HG03460 (cell line): ENCODE results near the gene MAST4.

ENCODE experiments used
- ATAC-seq: cut with Tn5 transposase; IDR thresholded peaks from one replicate; pipeline ENCODE4 v1.9.1; 2021; ENCODE audit not compliant: unreplicated experiment

MAST4 gene

DNA sequence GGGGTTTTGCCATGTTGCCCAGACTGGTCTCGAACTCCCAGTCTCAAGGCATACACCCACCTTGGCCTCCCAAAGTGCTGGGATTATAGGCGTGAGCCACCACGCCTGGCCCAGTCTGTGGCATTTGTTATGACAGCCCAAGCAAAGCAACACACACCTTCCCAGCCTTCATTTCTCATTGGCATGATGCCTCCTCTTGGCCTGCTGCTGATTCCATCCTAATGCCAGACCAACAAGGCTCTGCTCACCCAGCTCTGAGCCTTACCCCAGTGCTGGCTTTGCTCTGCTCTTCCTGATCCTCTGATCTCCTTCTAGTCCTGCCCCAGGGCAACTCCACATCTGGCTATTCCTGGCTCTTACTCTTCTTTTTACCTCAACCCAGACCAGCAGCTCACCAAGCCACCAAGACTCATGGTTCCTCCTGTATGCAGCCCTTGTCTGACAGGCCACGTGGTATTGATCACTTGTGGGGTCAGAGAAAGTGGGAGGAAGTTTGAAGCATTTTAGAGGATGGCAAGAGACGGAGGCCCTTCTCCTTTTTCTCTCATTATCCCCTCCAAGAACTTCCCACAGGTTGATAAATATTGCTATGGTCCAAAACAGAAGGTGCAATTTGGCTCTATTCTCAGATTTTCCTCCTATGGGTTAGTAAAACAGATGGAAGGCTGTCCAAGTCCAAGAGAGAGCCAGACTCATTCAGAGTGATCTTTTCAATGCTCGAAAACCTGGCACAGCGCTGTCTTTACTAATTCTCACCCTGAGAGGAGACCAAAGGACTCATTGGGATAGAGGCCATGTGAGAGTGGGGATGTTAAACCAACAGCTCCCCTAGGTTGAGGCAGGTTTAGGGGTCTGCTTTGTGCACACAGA is 599.4 kb downstream of the MAST4 start:
- no peak for ATAC-seq

DNA sequence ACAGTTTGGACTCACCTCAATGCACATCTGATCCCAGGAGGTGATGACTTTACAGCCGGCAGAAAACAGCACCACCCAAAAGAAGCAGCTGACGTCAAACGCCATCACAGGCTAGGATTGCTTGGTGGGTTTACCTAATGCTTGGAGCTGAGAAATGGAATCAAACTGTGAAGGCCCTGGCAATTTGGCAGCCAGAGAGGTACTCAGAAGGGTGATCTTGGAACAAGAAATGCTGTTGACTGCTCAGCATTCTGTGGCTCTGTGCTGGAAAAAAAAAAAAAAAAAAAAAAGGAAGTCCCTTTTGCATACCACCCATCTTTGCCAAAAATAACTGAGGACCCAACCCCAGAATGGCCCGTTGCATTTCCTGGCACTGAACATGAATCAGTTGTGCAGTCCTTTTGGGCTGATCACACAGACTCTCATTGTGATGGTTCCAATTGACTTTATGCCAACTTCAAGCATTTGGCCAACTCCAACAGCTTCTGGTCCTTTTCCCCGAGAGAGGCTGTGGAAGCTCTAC is 600.4 kb downstream of the MAST4 start, which contains the start of gene CD180:
TSS of gene CD180 (minus strand) at position 263 of the 523 bp plus-strand sequence. CDS start at position 105, 158 bp downstream.
- ATAC-seq, result no peak

DNA sequence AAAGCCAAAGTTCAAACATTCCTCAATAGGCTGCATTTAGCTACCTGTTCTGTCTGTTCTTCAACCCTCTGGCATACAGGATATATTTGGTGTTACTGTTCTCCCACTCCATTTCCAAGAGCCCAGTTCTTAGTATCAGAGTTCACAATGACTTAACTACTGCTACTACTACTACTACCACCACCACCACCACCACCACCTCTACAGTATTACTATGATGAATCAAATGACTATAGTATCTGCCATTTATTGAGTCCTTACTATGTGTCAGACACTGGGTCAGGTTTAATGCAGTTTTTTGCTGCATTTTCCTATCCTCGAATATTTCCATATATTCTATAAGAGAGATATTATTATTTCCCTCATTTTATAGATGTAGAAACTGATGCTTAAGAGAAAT is 601.3 kb downstream of the MAST4 start:
- no peak for ATAC-seq

DNA sequence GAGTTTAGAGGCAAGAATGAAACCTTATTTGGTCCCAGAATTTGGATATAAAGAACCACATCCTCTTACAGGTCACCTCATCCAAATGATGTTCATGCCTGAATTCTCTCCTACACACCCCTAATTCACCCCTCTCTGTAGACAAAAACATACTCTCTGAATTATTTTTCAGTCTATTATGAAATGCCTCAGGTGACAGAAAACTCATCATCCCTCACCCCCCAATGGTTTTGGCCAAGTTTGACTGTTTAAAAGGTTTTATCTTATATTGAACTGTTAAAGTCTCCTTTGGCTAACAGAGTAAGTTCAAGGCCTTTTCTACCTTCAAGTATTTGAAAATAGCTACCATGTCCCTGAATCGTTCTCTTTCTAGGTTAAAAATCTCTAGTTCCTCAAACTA is 602.7 kb downstream of the MAST4 start:
- no peak for ATAC-seq

DNA sequence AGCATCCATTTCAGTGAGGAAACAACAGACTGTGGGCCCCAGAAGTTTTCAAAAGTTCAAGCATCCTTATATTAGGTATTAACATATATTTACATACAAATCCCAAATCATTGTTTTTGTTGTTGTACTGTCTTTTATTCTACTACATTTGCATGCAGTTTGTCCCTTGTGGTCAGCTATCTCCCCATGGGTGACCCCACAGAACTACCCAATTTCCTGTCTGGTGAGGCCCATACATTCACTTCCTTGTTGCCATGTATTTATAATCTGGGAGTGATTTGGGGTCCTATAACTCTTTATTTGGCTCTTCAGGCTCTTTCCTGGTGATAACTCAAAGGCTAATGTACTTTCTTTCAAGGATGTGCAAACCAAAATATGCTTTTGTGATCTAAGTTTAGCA is 603.7 kb downstream of the MAST4 start:
- no peak for ATAC-seq

DNA sequence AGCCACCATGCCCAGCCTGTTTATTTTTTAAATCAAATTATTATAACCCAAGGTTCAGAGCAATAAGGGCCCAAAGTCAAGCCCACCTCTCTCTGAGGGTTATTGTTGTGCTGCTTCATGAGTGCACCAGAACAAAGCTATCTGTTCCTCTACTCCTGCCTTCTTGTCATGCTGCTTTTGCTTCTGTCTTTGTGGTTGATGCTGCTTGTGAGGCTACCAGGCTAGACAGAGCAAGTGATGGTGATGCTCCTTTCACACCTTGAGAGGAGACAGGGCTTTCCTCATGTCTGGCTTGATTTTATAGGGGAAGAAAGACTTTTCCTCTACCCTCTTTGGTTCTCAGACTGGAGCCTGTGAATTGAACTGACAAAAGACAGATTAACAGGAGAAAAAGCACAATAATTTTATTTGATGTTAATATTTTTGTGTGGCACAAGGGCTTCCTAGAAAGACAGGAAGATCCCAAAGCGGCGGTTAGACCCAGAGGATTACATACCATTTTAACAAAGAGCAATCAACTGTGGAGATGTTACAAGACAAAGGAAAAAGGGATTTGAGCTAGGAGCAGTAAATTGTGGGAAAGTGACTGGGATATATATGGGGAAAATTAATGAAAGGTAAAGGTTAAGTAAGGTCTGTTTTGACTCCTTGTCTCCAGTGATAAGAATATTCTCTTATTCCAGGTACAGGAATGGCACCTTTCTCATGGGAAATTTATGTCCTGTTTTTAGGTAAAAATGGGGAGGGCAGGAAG is 604.8 kb downstream of the MAST4 start:
- ATAC-seq, result no peak

DNA sequence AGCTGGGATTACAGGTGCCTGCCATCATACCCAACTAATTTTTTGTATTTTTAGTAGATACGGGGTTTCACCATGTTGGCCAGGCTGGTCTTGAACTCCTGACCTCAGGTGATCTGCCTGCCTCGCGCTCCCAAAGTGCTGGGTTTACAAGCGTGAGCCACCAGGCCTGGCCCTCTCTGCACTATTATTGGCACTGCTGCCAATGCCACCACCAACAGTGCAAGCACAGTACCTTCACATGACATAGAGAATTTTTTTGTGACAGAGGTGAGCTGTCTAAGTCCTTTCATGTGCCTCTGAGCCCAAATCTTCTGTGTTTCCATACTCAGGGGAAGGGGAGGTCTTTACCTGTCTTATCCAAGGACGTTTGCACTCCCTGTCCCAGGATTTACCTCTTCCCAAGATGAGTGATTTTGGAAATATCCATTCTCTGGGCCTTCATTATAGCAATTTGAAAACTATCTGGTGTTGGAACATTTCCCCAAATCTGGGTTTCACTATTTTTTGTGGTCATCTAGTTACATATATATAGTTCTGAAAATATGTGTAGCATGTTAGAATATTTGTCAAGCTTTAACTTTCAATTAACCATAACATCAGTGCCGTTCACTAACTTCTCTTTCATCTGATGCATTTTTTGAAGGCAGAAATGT is 605.8 kb downstream of the MAST4 start:
- ATAC-seq, result peak; percentile 24

DNA sequence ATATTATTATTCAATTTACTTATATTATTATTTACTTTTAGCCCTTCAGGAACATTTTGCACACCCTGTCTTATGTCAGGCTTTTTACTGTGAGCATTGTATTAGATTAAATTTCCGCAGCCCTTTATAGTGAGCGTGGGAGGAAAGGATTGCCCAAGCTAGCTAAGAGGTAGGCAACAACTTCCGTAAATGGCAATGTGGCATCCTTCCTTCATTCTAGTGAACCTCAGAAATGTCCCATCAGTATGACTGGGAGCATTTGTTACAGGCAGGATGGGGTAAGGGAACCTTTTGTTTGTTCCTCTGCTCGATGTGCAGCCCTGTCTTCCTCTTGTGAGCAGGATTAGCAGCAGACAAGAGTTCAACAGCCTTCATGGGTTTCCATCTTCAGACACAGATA is 606.6 kb downstream of the MAST4 start:
- ATAC-seq, result no peak

DNA sequence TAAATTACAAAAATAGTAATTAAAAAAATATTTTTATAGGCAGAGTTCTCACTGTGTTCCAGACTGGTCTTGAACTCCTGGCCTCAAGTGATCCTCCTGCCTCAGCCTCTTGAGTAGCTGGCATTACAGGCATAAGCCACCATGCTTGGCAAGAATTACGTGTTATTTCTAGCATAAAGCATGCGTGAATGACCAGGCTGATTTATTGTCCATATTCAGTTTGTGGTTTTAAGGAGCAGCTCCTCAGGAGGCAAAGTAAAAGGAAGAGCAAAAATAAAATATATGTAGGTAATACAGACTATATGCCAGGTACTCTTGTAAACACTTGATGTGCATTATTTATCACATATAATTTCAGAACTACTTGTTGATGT is 607.5 kb downstream of the MAST4 start:
- ATAC-seq, result no peak

DNA sequence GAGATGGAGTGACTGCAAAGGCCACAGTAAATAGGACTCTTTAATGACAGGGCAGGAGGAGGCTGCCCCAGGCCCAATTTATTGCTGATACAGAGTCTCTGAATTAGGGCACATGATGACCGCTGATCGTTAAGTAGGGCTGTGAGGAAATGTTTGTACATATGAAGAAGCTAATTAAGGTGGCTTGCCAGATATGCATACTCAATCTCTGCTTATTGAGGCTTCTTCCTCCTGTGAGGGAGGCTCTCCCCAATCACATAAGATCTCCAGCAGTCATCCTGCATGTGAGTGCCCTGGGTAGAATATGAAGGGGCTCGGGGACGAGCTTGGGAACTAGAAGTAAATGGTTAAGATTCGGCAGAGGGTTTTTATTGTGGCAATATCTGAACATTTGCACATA is 608.6 kb downstream of the MAST4 start:
- no peak for ATAC-seq

DNA sequence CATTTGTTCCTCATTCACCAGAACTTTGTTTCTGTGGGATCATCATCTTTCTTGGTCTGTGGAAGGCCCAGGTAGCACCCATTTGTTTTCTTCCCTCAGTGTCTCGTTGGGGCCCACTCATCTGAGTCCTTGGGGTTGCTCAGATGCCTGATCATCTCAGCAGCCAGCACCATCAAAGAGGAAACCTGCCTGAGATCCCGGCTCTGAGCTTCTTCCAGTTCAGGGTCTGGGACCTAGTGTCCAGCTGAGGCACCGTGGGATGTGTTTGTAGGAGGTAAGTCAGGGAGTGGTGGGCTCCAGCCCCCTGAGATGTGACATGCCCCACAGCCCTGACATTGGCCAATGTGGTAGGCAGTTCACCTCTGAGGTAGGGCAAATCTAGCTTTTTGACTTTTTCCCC is 609.8 kb downstream of the MAST4 start:
- no peak for ATAC-seq

DNA sequence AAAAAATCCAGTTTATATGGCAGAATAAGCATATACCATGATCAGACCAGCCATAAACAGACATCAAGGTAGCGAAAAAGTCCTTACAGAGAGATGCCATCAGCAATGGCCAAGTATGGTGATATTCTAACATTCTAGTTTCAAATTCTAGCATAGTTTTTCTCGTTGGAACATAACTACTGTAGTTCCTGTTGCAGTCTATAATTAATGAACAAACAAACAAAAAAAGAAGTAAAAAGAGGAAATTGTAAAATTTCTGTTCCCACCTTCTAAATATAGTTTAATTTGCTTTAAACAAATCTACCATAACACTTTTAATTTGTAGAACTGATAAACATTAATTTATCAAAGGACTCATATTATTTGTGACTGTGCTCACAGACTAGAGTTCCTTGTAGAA is 610.3 kb downstream of the MAST4 start:
- peak; percentile 24 for ATAC-seq

DNA sequence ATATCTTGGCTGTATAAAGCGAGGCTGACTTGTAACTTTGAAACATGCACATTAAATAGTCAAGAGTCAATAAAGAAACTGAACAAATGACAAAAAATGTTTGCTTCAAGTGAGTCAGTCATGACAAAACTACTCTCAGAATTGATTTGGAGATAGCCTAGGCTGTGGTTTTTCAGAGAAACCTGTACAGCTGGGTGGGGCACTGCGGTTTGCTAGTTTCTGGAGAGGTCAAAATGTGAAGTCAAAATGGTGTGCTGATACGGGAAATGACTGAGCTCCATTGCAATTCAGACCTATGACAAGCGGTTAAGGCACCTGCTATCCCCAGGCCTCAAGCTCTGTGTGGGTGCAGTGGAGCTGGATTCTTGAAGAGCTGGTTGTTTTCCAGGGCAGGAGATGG is 610.7 kb downstream of the MAST4 start:
- ATAC-seq, result peak; percentile 83

DNA sequence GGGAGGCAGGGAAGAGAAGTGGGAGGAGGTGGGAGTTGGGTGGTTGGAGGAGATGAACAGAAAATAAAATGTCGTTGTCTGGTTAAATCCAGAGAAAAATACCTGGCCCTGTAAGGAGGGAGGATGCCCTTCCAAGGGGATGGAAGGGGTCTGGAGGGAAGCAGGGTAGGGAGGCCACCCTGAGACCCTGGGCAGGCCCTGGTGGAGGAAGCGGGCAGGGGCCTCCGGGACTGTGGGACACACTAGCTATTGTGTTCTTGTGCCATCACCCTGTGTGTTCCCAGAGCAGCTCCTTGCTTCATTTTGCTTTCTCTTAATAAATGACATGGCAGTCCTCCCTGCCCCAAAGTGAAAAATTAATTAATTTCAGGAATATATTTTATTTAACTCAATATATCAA is 612.2 kb downstream of the MAST4 start:
- ATAC-seq, result no peak

DNA sequence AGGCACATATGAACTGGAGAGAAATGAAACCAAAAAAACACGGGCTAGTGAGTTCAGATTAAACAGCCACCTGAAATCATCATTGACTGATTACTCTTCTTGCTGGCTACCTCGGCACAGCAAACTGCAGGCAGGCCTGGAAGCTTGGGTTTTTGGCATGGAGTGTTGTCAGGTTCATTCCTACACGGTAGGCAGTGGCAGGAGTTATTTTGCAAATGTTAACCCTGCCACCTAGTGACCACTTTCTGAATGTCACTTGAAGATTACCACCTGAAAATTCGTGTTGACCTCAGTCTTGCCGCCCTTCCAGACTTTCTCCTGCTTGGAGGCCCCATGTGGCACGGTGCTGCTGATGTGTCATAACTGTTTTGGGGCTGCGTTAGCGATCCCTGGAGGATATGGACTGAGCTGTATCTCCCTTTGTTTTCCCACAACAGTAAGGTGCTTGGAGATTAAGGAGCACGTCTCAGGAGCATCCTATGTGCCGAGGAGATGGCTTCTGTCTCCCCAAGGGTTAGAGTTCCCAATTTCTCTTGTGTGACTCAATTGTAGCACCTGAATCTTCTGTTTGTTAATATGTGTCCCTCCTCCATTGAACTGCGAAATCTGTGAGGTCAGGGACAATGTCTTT is 613.1 kb downstream of the MAST4 start:
- no peak for ATAC-seq

DNA sequence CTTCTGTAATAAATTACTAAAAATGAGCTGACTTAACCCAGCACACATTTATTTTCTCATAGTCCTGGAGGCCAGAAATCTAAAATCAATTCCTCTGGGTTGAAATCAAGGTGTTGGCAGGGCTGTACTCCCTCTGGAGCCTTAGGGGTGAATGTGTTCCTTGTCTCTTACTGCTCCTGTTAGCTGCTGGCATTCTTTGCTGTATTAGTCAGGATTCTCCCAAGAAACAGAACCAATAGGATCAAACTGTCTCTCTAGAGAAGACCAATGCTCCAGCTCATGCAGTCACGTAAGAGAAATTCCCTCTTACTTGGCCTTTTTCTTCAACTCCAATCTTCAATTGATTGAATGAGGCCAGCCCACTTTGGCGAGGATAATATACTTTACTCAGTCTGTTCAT is 615.7 kb downstream of the MAST4 start:
- ATAC-seq, result no peak

DNA sequence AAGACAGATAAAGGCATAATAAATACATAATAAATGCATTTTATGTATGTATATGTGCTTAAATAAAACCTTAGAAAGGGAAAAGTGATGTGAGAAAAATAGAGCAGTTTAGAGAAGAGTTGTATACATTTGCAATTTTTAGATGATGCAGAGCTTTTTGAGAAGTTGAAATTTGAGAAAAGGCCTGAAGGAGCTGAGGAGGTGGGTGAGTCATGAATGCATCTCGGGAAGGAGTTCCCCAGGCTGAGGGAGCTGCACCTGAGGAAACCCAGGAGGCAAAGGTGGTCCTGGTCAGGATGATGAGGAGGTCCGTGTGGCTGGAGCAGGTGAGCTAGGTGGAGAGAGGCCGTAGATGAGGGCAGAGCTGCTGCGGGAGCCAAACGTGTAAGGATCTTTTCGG is 617.8 kb downstream of the MAST4 start:
- no peak for ATAC-seq

DNA sequence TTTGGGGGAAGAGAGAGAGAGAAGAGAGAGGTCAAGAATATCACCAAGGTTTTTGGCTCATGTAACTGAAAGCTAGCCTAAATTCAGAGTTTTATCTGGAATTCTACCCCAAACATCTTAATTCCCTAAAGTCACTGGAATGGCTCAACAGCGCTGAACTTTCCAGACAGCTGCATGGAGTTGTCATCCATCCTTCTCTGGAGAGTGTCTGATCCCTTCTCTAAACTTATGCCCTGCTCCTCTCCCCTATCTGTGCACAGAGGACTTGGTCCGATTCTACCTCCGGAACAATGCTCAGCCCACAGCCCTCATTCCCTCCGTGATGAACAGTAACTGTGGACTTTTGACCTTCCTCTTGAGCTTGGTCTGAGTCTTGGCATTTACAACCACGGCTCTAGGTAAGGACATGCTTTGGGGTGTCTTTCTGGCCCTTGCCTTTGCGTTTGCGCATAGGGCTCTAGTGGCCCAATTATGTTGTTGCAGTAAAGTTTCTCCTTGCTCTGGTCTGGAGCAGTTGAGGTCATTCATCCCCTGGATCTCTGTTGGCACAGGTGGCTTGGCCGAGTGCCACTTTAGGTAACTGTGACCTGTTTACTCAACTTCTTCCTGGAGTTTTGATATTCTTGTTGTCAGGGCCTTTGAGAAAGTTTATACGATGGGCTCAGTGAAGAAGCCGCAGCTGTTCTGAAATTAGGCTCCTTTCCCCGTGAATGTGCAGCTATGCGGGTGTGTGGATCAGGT is 618.7 kb downstream of the MAST4 start:
- ATAC-seq, result no peak

DNA sequence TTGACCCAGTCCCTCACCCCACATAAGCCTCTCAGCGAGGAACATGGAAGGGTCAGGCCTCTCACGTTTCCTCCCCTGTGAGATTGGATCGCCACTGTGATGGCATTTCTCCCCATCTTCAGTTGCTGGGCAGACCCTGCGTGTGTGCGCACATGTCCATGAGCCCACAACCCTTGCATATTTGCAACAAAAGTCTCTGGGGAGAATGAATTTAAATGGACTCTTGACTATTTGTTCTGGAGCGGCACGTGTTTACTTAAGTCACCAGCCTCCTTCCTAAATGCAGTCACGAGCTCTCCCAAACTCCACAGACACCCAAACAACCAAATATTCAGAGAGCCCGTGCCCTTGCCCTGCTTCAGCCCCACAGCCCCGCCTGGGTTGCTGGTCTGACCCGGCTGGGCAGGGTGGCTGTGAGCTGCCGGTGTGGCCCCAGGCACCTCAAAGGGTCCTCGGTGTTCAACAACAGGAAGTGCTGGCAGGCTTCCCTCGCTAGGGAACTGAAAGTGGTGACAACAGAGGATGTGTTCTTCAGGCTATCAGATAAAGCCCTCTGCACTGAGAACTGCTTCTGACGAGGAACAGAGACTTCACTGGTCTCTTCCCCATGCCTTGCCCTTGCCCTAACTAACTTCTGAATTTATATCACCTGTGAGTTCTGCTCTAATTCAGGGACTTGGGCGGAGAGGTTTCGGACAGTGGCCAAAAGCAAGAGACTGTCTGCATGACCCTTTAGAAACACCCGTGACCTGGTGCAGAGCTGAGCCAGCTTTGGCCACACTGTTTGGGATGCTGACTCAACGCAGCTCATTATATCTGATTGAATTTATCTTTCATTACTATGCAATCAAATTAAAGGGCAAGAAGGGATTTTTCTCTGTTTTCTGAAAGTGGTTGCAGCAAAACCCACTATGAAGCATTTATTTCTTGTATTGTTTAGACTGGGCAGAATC is 619.6 kb downstream of the MAST4 start:
- ATAC-seq, result peak; percentile 100
